ENCODE results near the gene MYBPC2. TPM values are rescaled to one million over a fixed set of nuclear protein-coding genes. Genes with fewer than 3 reads are reported as not detected.

MYBPC2 gene
- total RNA-seq, 1 experiment from 2014 or later = not detected

- DNase-seq (ENCODE audit: low spot score) = no peak
Measured at GRCh38 chr19:50409347-50409746, 23.3 kb upstream of the MYBPC2 start.

GRCh38 chr19:50410109-50410508, 22.6 kb upstream of the MYBPC2 start:
- DNase-seq (ENCODE audit: low spot score) = no peak

- no peak for DNase-seq (ENCODE audit: low spot score)
Measured at GRCh38 chr19:50412419-50412818, 20.3 kb upstream of the MYBPC2 start.

GRCh38 chr19:50413096-50413495, 19.6 kb upstream of the MYBPC2 start:
- DNase-seq (ENCODE audit: low spot score) = no peak

GRCh38 chr19:50413531-50413930, 19.2 kb upstream of the MYBPC2 start:
- DNase-seq (ENCODE audit: low spot score) = no peak

GRCh38 chr19:50414864-50415660, 17.6 kb upstream of the MYBPC2 start:
- peak; percentile 22 for DNase-seq (ENCODE audit: low spot score)

- no peak for DNase-seq (ENCODE audit: low spot score)
Measured at GRCh38 chr19:50415661-50416033, 17.0 kb upstream of the MYBPC2 start.

GRCh38 chr19:50416034-50416977, 16.4 kb upstream of the MYBPC2 start:
- DNase-seq (ENCODE audit: low spot score) = no peak

GRCh38 chr19:50417111-50418081, 15.3 kb upstream of the MYBPC2 start:
- DNase-seq (ENCODE audit: low spot score) = no peak

- no peak for DNase-seq (ENCODE audit: low spot score)
Measured at GRCh38 chr19:50418176-50419021, 14.3 kb upstream of the MYBPC2 start, which contains the start of gene SPIB. Gene SPIB (plus strand): TSS chr19:50418938. CDS start chr19:50418963, 25 bp downstream.

- DNase-seq (ENCODE audit: low spot score) = no peak
Measured at GRCh38 chr19:50419022-50419579, 13.6 kb upstream of the MYBPC2 start.

- DNase-seq (ENCODE audit: low spot score) = no peak
Measured at GRCh38 chr19:50419580-50420035, 13.1 kb upstream of the MYBPC2 start.

GRCh38 chr19:50420127-50420526, 12.6 kb upstream of the MYBPC2 start:
- no peak for DNase-seq (ENCODE audit: low spot score)

GRCh38 chr19:50420808-50421207, 11.9 kb upstream of the MYBPC2 start:
- no peak for DNase-seq (ENCODE audit: low spot score)

- no peak for DNase-seq (ENCODE audit: low spot score)
Measured at GRCh38 chr19:50422397-50423278, 10.1 kb upstream of the MYBPC2 start.

- no peak for DNase-seq (ENCODE audit: low spot score)
Measured at GRCh38 chr19:50423279-50424113, 9.2 kb upstream of the MYBPC2 start.

- DNase-seq (ENCODE audit: low spot score) = no peak
Measured at GRCh38 chr19:50425581-50425980, 7.1 kb upstream of the MYBPC2 start.

- no peak for DNase-seq (ENCODE audit: low spot score)
Measured at GRCh38 chr19:50427318-50427925, 5.3 kb upstream of the MYBPC2 start.

Measured in A172 (cell line).